ENCODE results near the gene CCDC149. TPM values are rescaled to one million over a fixed set of nuclear protein-coding genes. Genes with fewer than 3 reads are reported as not detected.

The CCDC149 gene
- total RNA-seq, 1 experiment from 2014 or later = 5.3 TPM

DNA sequence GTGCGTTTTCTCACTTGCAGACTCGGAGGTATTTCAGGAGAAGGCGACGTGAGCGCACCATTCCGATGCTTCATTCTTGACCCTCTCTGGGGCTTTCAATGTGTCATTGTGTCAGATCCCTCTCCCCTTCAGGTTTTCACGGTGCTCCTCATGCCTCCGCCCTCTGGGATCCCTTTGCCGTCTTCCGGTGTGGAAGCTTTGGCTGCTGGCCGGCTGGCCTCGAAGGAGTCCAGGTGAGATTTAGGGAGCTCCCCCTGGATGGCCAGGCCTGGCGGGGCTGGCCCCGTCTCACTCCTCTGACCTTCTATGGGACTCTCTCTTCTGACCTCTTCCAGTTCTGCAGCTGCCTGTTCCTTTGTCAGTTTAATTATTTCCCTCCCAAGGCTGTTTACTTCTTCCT, 104.6 kb downstream of the CCDC149 start:
- no peak for ATAC-seq
- Histone ChIP-seq H3K36me3 (ENCODE audit: control insufficient read depth in 1 of 2, insufficient read depth in 2 of 2, low read length in 2 of 2) (no peaks in the 10 kb centered on the region), H3K27ac (ENCODE audit: low read depth, low read length) (no peak overlapping the region), H3K27me3 (ENCODE audit: insufficient read depth, low read length) (no peaks in the 10 kb centered on the region), H3K9me3 (ENCODE audit: control insufficient read depth in 1 of 2, insufficient read depth in 1 of 2, low read depth in 1 of 2, low read length in 2 of 2) (no peaks in the 10 kb centered on the region), H3K4me1 (ENCODE audit: control insufficient read depth in 1 of 2, insufficient read depth in 2 of 2, low read length in 2 of 2) (no peaks in the 10 kb centered on the region), H4K20me1 (ENCODE audit: insufficient read depth) (no peaks in the 10 kb centered on the region), H3K4me2 (ENCODE audit: low read length) (no peak overlapping the region), H3K4me3 (replicated peaks in 1 of 2; ENCODE audit: low read depth in 1 of 2, low read length in 2 of 2) (no peak overlapping the region), H3K9ac (ENCODE audit: low read length) (no peak overlapping the region), H3K79me2 (ENCODE audit: insufficient read depth, low read length) (no peaks in the 10 kb centered on the region), H3K9me2 (ENCODE audit: insufficient read depth) (no peaks in the 10 kb centered on the region), H2AFZ (ENCODE audit: low read depth, low read length, poor library complexity, severe bottlenecking) (no peak overlapping the region)
- ChIA-PET POLR2A (no interaction called here), CTCF (no interaction called here), RAD21 (ENCODE audit: low non-redundant PET in 1 of 2, low total read pairs in 2 of 2, uncharacterized antibody in 2 of 2, unreplicated experiment in 2 of 2) (no interaction called here)
- no TSS peak for BruUV-seq (replicated peaks)
- no peak for DNase-seq (ENCODE audit: low read depth, low spot score)
- intact Hi-C loops (cut with micrococcal nuclease) = no loop called here
- TF ChIP-seq, protein P1, sequence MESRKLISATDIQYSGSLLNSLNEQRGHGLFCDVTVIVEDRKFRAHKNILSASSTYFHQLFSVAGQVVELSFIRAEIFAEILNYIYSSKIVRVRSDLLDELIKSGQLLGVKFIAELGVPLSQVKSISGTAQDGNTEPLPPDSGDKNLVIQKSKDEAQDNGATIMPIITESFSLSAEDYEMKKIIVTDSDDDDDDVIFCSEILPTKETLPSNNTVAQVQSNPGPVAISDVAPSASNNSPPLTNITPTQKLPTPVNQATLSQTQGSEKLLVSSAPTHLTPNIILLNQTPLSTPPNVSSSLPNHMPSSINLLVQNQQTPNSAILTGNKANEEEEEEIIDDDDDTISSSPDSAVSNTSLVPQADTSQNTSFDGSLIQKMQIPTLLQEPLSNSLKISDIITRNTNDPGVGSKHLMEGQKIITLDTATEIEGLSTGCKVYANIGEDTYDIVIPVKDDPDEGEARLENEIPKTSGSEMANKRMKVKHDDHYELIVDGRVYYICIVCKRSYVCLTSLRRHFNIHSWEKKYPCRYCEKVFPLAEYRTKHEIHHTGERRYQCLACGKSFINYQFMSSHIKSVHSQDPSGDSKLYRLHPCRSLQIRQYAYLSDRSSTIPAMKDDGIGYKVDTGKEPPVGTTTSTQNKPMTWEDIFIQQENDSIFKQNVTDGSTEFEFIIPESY (IDR thresholded peaks at IDR 0.05; ENCODE audit: extremely low read depth, insufficient replicate concordance, low read length) = no peak
- TF ChIP-seq SRF (IDR thresholded peaks at IDR 0.05; ENCODE audit: low read depth) (no peak), ELF1 (IDR thresholded peaks at IDR 0.05; ENCODE audit: borderline replicate concordance, low read depth) (no peak), CTCF (IDR thresholded peaks at IDR 0.05 in 2 of 3, conservative IDR thresholded peaks at IDR 0.05 in 1 of 3; ENCODE audit: borderline replicate concordance in 1 of 3, insufficient read depth in 1 of 3, low read depth in 2 of 3, low read length in 2 of 3) (no peak), YY1 (IDR thresholded peaks at IDR 0.05; ENCODE audit: extremely low read depth, insufficient replicate concordance, low read depth, low read length) (no peak), SP1 (IDR thresholded peaks at IDR 0.05; ENCODE audit: low read depth) (no peak), POLR2AphosphoS5 (IDR thresholded peaks at IDR 0.05; ENCODE audit: low read depth, low read length) (no peak), CBX3 (IDR thresholded peaks at IDR 0.05; ENCODE audit: low read depth) (no peak), TCF7L2 (IDR thresholded peaks at IDR 0.05; ENCODE audit: borderline replicate concordance, extremely low read depth, insufficient read depth, insufficient read length) (no peak), ZNF274 (IDR thresholded peaks at IDR 0.05; ENCODE audit: low read depth, low read length) (no peak), FOSL1 (IDR thresholded peaks at IDR 0.05; ENCODE audit: low read depth) (no peak)
- TF ChIP-seq, protein P2, sequence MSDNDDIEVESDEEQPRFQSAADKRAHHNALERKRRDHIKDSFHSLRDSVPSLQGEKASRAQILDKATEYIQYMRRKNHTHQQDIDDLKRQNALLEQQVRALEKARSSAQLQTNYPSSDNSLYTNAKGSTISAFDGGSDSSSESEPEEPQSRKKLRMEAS (IDR thresholded peaks at IDR 0.05) = no peak
- TF ChIP-seq, protein P3, sequence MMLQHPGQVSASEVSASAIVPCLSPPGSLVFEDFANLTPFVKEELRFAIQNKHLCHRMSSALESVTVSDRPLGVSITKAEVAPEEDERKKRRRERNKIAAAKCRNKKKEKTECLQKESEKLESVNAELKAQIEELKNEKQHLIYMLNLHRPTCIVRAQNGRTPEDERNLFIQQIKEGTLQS (IDR thresholded peaks at IDR 0.05) = no peak
